ENCODE data around the gene EFCAB7. TPM values are rescaled to one million over a fixed set of nuclear protein-coding genes. Genes with fewer than 3 reads are reported as not detected.

Gene EFCAB7
- 6.5 and 6.6 TPM in 2 replicates for total RNA-seq

- H3K9me3 Mint-ChIP-seq, result no peaks in the 10 kb centered on the region
- H3K36me3 Mint-ChIP-seq (ENCODE audit: low read depth), result peaks cover 2% of the 10 kb centered on the region
- H3K27me3 Mint-ChIP-seq (ENCODE audit: low read depth), result no peaks in the 10 kb centered on the region
- DNase-seq (ENCODE audit: low spot score), result peak; percentile 82
- peak within 1 kb of the TSS; percentile 98 for H3K27ac Mint-ChIP-seq
- H3K4me1 Mint-ChIP-seq (ENCODE audit: low read depth), result peaks cover 36% of the 10 kb centered on the region
- intact Hi-C loops (cut with micrococcal nuclease), result loop anchor here (1.0 to 10.0 kb wide), 3 partner anchors 71 to 1088 kb away; partner anchors contain the start of genes ALG6 and USP1
- peak within 1 kb of the TSS; percentile 97 for H3K4me3 Mint-ChIP-seq (ENCODE audit: low read depth)
Observed at GRCh38 chr1:63522891-63523728, at the start of gene EFCAB7, which contains the start of gene ITGB3BP. EFCAB7 (plus strand) TSS chr1:63523525; CDS start chr1:63525573, 2,048 bp downstream. ITGB3BP (minus strand) TSS chr1:63523225; CDS start chr1:63523133, 92 bp downstream.

- Mint-ChIP-seq H3K9me3 (peaks cover 6% of the 10 kb centered on the region), H3K4me1 (ENCODE audit: low read depth) (no peaks in the 10 kb centered on the region), H3K27ac (no peak overlapping the region), H3K27me3 (ENCODE audit: low read depth) (no peaks in the 10 kb centered on the region), H3K4me3 (ENCODE audit: low read depth) (no peak overlapping the region), H3K36me3 (ENCODE audit: low read depth) (peaks cover 28% of the 10 kb centered on the region)
- intact Hi-C loops (cut with micrococcal nuclease), result no loop called here
- DNase-seq (ENCODE audit: low spot score), result no peak
Observed at GRCh38 chr1:63475761-63476160, 47.6 kb upstream of the EFCAB7 start.

GRCh38 chr1:63480057-63480456 is 43.3 kb upstream of the EFCAB7 start:
- Mint-ChIP-seq H3K36me3 (ENCODE audit: low read depth) (peaks cover 16% of the 10 kb centered on the region), H3K4me3 (ENCODE audit: low read depth) (no peak overlapping the region), H3K27me3 (ENCODE audit: low read depth) (no peaks in the 10 kb centered on the region), H3K4me1 (ENCODE audit: low read depth) (no peaks in the 10 kb centered on the region), H3K27ac (no peak overlapping the region), H3K9me3 (no peaks in the 10 kb centered on the region)
- DNase-seq (ENCODE audit: low spot score), result no peak
- intact Hi-C loops (cut with micrococcal nuclease), result no loop called here

- Mint-ChIP-seq H3K27me3 (ENCODE audit: low read depth) (no peaks in the 10 kb centered on the region), H3K27ac (no peak overlapping the region)
Observed at GRCh38 chr1:63486629-63487028, 36.7 kb upstream of the EFCAB7 start.

GRCh38 chr1:63487336-63488065 is 35.8 kb upstream of the EFCAB7 start:
- H3K4me1 Mint-ChIP-seq (ENCODE audit: low read depth), result no peaks in the 10 kb centered on the region
- no peaks in the 10 kb centered on the region for H3K9me3 Mint-ChIP-seq
- intact Hi-C loops (cut with micrococcal nuclease), result no loop called here
- DNase-seq (ENCODE audit: low spot score), result no peak
- no peak overlapping the region for H3K27ac Mint-ChIP-seq
- peaks cover 7% of the 10 kb centered on the region for H3K36me3 Mint-ChIP-seq (ENCODE audit: low read depth)
- H3K27me3 Mint-ChIP-seq (ENCODE audit: low read depth), result no peaks in the 10 kb centered on the region
- no peak overlapping the region for H3K4me3 Mint-ChIP-seq (ENCODE audit: low read depth)

More at GRCh38 chr1:63486629-63487028, 36.7 kb upstream of the EFCAB7 start:
- Mint-ChIP-seq H3K4me1 (ENCODE audit: low read depth) (no peaks in the 10 kb centered on the region), H3K4me3 (ENCODE audit: low read depth) (no peak overlapping the region), H3K9me3 (no peaks in the 10 kb centered on the region), H3K36me3 (ENCODE audit: low read depth) (peaks cover 7% of the 10 kb centered on the region)
- intact Hi-C loops (cut with micrococcal nuclease), result no loop called here
- no peak for DNase-seq (ENCODE audit: low spot score)

- Mint-ChIP-seq H3K27ac (no peak overlapping the region), H3K9me3 (no peaks in the 10 kb centered on the region), H3K36me3 (ENCODE audit: low read depth) (peaks cover 25% of the 10 kb centered on the region), H3K4me1 (ENCODE audit: low read depth) (peaks cover 4% of the 10 kb centered on the region), H3K27me3 (ENCODE audit: low read depth) (no peaks in the 10 kb centered on the region), H3K4me3 (ENCODE audit: low read depth) (no peak overlapping the region)
- intact Hi-C loops (cut with micrococcal nuclease), result no loop called here
- no peak for DNase-seq (ENCODE audit: low spot score)
Observed at GRCh38 chr1:63497577-63497976, 25.7 kb upstream of the EFCAB7 start.

- Mint-ChIP-seq H3K4me3 (ENCODE audit: low read depth) (no peak overlapping the region), H3K9me3 (no peaks in the 10 kb centered on the region), H3K4me1 (ENCODE audit: low read depth) (peaks cover 4% of the 10 kb centered on the region), H3K27ac (no peak overlapping the region), H3K36me3 (ENCODE audit: low read depth) (peaks cover 25% of the 10 kb centered on the region), H3K27me3 (ENCODE audit: low read depth) (no peaks in the 10 kb centered on the region)
- DNase-seq (ENCODE audit: low spot score), result no peak
- intact Hi-C loops (cut with micrococcal nuclease), result no loop called here
Observed at GRCh38 chr1:63498106-63498505, 25.2 kb upstream of the EFCAB7 start.

GRCh38 chr1:63501256-63501655 is 22.1 kb upstream of the EFCAB7 start:
- Mint-ChIP-seq H3K27ac (no peak overlapping the region), H3K4me1 (ENCODE audit: low read depth) (peaks cover 4% of the 10 kb centered on the region), H3K36me3 (ENCODE audit: low read depth) (peaks cover 45% of the 10 kb centered on the region), H3K9me3 (peaks cover 5% of the 10 kb centered on the region), H3K4me3 (ENCODE audit: low read depth) (no peak overlapping the region), H3K27me3 (ENCODE audit: low read depth) (no peaks in the 10 kb centered on the region)
- no peak for DNase-seq (ENCODE audit: low spot score)
- intact Hi-C loops (cut with micrococcal nuclease), result no loop called here

GRCh38 chr1:63506782-63507181 is 16.5 kb upstream of the EFCAB7 start:
- no peaks in the 10 kb centered on the region for H3K27me3 Mint-ChIP-seq (ENCODE audit: low read depth)
- H3K9me3 Mint-ChIP-seq, result peaks cover 5% of the 10 kb centered on the region
- H3K4me3 Mint-ChIP-seq (ENCODE audit: low read depth), result no peak overlapping the region

GRCh38 chr1:63509718-63510117 is 13.6 kb upstream of the EFCAB7 start:
- Mint-ChIP-seq H3K4me1 (ENCODE audit: low read depth) (peaks cover 2% of the 10 kb centered on the region), H3K27ac (no peak overlapping the region), H3K4me3 (ENCODE audit: low read depth) (no peak overlapping the region), H3K9me3 (peaks cover 5% of the 10 kb centered on the region), H3K27me3 (ENCODE audit: low read depth) (no peaks in the 10 kb centered on the region), H3K36me3 (ENCODE audit: low read depth) (peaks cover 37% of the 10 kb centered on the region)
- no peak for DNase-seq (ENCODE audit: low spot score)
- intact Hi-C loops (cut with micrococcal nuclease), result no loop called here

More at GRCh38 chr1:63506782-63507181, 16.5 kb upstream of the EFCAB7 start:
- no peak for DNase-seq (ENCODE audit: low spot score)
- H3K27ac Mint-ChIP-seq, result no peak overlapping the region
- intact Hi-C loops (cut with micrococcal nuclease), result no loop called here
- peaks cover 2% of the 10 kb centered on the region for H3K4me1 Mint-ChIP-seq (ENCODE audit: low read depth)
- H3K36me3 Mint-ChIP-seq (ENCODE audit: low read depth), result peaks cover 44% of the 10 kb centered on the region

- Mint-ChIP-seq H3K4me1 (ENCODE audit: low read depth) (peaks cover 2% of the 10 kb centered on the region), H3K27me3 (ENCODE audit: low read depth) (no peaks in the 10 kb centered on the region), H3K27ac (no peak overlapping the region), H3K4me3 (ENCODE audit: low read depth) (no peak overlapping the region), H3K9me3 (no peaks in the 10 kb centered on the region), H3K36me3 (ENCODE audit: low read depth) (peaks cover 25% of the 10 kb centered on the region)
- intact Hi-C loops (cut with micrococcal nuclease), result no loop called here
- no peak for DNase-seq (ENCODE audit: low spot score)
Observed at GRCh38 chr1:63512584-63512983, 10.7 kb upstream of the EFCAB7 start.

- H3K27me3 Mint-ChIP-seq (ENCODE audit: low read depth), result no peaks in the 10 kb centered on the region
- H3K4me1 Mint-ChIP-seq (ENCODE audit: low read depth), result peaks cover 20% of the 10 kb centered on the region
- H3K9me3 Mint-ChIP-seq, result no peaks in the 10 kb centered on the region
- peaks cover 19% of the 10 kb centered on the region for H3K36me3 Mint-ChIP-seq (ENCODE audit: low read depth)
- no peak overlapping the region for H3K27ac Mint-ChIP-seq
- H3K4me3 Mint-ChIP-seq (ENCODE audit: low read depth), result no peak overlapping the region
- intact Hi-C loops (cut with micrococcal nuclease), result no loop called here
- DNase-seq (ENCODE audit: low spot score), result no peak
Observed at GRCh38 chr1:63516629-63517028, 6.7 kb upstream of the EFCAB7 start.

GRCh38 chr1:63523738-63524137 is 413 bp downstream of the EFCAB7 start:
- peak overlapping the region; percentile 98 for H3K27ac Mint-ChIP-seq
- H3K4me1 Mint-ChIP-seq (ENCODE audit: low read depth), result peaks cover 34% of the 10 kb centered on the region
- no peaks in the 10 kb centered on the region for H3K9me3 Mint-ChIP-seq
- H3K27me3 Mint-ChIP-seq (ENCODE audit: low read depth), result no peaks in the 10 kb centered on the region
- no peak for DNase-seq (ENCODE audit: low spot score)
- peaks cover 4% of the 10 kb centered on the region for H3K36me3 Mint-ChIP-seq (ENCODE audit: low read depth)
- intact Hi-C loops (cut with micrococcal nuclease), result loop anchor here (1.0 to 10.0 kb wide), 3 partner anchors 71 to 1089 kb away; partner anchors contain the start of genes ALG6 and USP1
- peak overlapping the region; percentile 97 for H3K4me3 Mint-ChIP-seq (ENCODE audit: low read depth)

All from activated T-helper 2 cell treated with anti-CD3 and anti-CD28 coated beads, Interferon-gamma antibody, Interleukin-2, Interleukin-4, amounts not matched to agents 10 μg/mL and 5 μg/mL and 100 μg/mL, durations not matched to agents 14 hours and 24 hours and 36 hours (primary cell).